ENCODE data around the gene PTTG1IP.

Gene PTTG1IP

DNA sequence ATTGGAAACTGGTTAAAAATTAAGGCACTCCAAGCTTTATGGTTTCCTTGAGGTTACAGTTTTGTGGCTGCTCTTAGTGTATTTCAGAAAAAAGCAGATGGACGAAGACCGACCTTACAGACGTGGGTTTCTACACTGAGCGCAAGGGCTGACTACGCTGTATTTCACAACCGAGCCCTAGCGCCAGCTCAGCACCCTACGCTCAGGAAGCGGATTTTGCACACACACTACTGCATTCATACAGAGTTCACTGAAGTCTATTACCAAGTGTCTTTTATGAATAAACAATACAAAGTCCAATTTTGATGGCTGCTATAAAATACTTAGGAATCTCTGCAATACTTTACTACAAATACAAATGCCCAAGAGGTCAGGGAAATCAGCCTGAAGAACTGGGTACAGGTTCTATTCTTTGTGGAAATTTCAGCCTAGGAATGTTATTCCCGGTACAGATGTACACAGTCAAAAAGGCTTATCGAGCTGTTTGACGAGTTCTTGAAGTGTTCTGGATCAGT, 23.8 kb downstream of the PTTG1IP start:
- no peak overlapping the region for H3K27ac Mint-ChIP-seq
- H3K9me3 Mint-ChIP-seq: no peaks in the 10 kb centered on the region
- peaks cover 72% of the 10 kb centered on the region for H3K36me3 Mint-ChIP-seq (ENCODE audit: low read depth)
- peaks cover 81% of the 10 kb centered on the region for H3K4me1 Mint-ChIP-seq (ENCODE audit: low read depth)
- no peak overlapping the region for H3K4me3 Mint-ChIP-seq
- intact Hi-C loops (cut with micrococcal nuclease): loop anchor here (5.0 kb wide), 2 partner anchors 33 to 37 kb away; no protein-coding TSS in a partner anchor
- peaks cover under 1% of the 10 kb centered on the region for H3K27me3 Mint-ChIP-seq

GRCh38 chr21:44848821-44849521, 24.5 kb downstream of the PTTG1IP start:
- H3K9me3 Mint-ChIP-seq: no peaks in the 10 kb centered on the region
- H3K4me1 Mint-ChIP-seq (ENCODE audit: low read depth): peaks cover 74% of the 10 kb centered on the region
- H3K27me3 Mint-ChIP-seq: peaks cover 6% of the 10 kb centered on the region
- no peak overlapping the region for H3K4me3 Mint-ChIP-seq
- intact Hi-C loops (cut with micrococcal nuclease): loop anchor here (5.0 kb wide), 2 partner anchors 33 to 37 kb away; no protein-coding TSS in a partner anchor
- peak overlapping the region; percentile 62 for H3K27ac Mint-ChIP-seq
- peaks cover 65% of the 10 kb centered on the region for H3K36me3 Mint-ChIP-seq (ENCODE audit: low read depth)

DNA sequence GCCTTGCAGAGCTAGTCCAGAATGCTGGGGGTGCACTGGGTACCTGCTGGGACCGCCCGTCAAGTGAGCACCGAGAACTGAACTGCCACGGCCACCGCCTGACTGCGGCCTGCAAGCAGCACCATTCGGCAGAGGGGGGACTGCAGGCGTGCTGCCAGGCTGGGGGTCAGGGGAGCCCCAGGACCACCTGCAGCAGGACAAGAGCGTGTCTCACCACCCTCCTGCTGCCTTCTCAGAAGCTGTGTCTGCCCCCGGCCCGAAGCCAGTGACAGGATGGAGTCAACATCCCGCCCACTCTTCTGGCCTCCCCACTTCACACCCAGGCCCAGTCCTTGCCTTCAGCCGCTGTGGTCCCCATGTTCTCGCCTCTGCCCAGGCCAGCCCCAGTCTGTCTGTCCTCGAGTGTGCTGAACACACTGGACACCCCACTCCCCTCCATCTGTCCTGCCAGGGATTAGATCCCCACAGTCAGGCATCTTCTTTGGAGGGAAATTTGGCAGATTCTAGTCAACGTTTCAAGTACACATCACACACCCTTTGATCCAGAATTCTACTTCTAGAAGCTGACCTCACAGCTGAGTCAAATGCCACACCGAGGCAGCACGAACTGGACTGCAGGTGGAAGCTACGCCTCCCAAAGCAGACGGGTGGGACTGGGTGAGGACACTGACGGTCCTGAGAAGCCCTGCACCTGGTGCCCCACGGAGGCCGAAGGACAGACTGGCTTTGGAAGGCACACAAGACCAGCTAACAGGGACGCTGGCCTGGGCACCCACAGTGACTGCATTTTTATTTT, 26.0 kb downstream of the PTTG1IP start:
- Mint-ChIP-seq H3K9me3 (no peaks in the 10 kb centered on the region), H3K36me3 (ENCODE audit: low read depth) (peaks cover 50% of the 10 kb centered on the region), H3K4me1 (ENCODE audit: low read depth) (peaks cover 65% of the 10 kb centered on the region), H3K27ac (peak overlapping the region; percentile 86), H3K27me3 (peaks cover 14% of the 10 kb centered on the region), H3K4me3 (no peak overlapping the region)
- intact Hi-C loops (cut with micrococcal nuclease): loop anchor here (5.0 kb wide), 2 partner anchors 35 kb away; no protein-coding TSS in a partner anchor

DNA sequence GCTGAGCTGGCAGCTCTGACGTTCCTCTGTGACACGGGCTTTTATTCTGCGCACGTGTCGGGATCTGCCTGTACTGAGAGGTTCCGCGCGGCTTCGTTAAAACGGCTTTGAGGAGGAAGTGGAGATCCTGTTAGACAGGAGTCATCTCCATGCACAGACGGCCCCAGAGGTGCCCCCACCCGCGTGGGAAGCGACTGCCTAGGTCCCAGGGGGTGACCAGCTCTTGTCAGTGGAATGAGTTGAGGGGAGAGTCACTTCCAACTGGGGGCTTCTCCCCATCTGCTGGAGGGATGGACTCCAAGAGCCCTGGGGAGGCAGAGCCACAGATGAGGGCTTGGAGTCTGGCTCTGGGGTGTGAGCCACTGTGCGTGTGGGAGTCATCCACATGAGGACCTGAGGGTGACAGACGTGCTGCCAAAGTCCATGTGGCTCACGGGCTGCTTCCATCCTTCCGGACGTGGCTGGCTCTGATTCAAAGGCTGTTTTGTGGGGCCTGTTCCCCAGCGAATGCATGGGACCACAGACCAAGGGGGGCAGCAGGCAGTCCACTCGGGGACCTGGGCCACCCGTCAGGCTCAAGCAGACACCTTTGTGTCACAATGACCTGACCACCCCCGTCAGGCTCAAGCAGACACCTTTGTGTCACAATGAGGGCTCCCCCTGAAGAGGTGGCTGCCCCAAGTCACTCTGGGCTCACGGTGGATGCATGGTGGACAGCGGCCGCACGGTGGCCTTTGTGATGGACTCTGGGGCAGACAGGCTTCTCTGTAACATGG, 26.8 kb downstream of the PTTG1IP start:
- H3K4me3 Mint-ChIP-seq: peak overlapping the region; percentile 67
- H3K9me3 Mint-ChIP-seq: no peaks in the 10 kb centered on the region
- H3K27me3 Mint-ChIP-seq: peaks cover 20% of the 10 kb centered on the region
- peaks cover 42% of the 10 kb centered on the region for H3K36me3 Mint-ChIP-seq (ENCODE audit: low read depth)
- intact Hi-C loops (cut with micrococcal nuclease): loop anchor here (5.0 kb wide), 2 partner anchors 34 to 36 kb away; no protein-coding TSS in a partner anchor
- peaks cover 58% of the 10 kb centered on the region for H3K4me1 Mint-ChIP-seq (ENCODE audit: low read depth)
- peak overlapping the region; percentile 86 for H3K27ac Mint-ChIP-seq

DNA sequence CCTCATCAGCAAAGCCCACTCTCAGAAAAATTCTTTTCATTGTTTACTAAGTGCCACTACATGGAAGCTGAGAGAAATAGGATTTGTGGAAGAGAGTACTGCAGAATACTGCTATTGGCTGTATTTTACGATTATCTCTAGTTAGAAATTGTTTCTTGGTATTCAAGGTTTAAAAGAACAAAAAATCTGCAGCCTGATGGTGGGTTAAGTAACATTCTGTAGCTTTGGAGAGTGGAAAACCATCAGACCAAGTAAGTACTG, 27.3 kb downstream of the PTTG1IP start:
- peaks cover 55% of the 10 kb centered on the region for H3K4me1 Mint-ChIP-seq (ENCODE audit: low read depth)
- H3K27ac Mint-ChIP-seq: peak overlapping the region; percentile 86
- H3K36me3 Mint-ChIP-seq (ENCODE audit: low read depth): peaks cover 37% of the 10 kb centered on the region
- peaks cover 24% of the 10 kb centered on the region for H3K27me3 Mint-ChIP-seq
- intact Hi-C loops (cut with micrococcal nuclease): loop anchor here (5.0 kb wide), 2 partner anchors 34 to 36 kb away; no protein-coding TSS in a partner anchor
- peak overlapping the region; percentile 67 for H3K4me3 Mint-ChIP-seq
- H3K9me3 Mint-ChIP-seq: no peaks in the 10 kb centered on the region

GRCh38 chr21:44845418-44846223, 27.9 kb downstream of the PTTG1IP start:
- Mint-ChIP-seq H3K9me3 (no peaks in the 10 kb centered on the region), H3K27ac (peak overlapping the region; percentile 86), H3K4me1 (ENCODE audit: low read depth) (peaks cover 49% of the 10 kb centered on the region), H3K27me3 (peaks cover 27% of the 10 kb centered on the region), H3K4me3 (peak overlapping the region; percentile 67), H3K36me3 (ENCODE audit: low read depth) (peaks cover 32% of the 10 kb centered on the region)
- intact Hi-C loops (cut with micrococcal nuclease): loop anchor here (5.0 kb wide), 2 partner anchors 33 to 37 kb away; no protein-coding TSS in a partner anchor

- H3K4me3 Mint-ChIP-seq: no peak overlapping the region
- peaks cover 27% of the 10 kb centered on the region for H3K27me3 Mint-ChIP-seq
- no peak overlapping the region for H3K27ac Mint-ChIP-seq
- no peaks in the 10 kb centered on the region for H3K9me3 Mint-ChIP-seq
- intact Hi-C loops (cut with micrococcal nuclease): no loop called here
- peaks cover 18% of the 10 kb centered on the region for H3K36me3 Mint-ChIP-seq (ENCODE audit: low read depth)
- H3K4me1 Mint-ChIP-seq (ENCODE audit: low read depth): peaks cover 40% of the 10 kb centered on the region
These were observed 29.2 kb downstream of the PTTG1IP start for GRCh38 chr21:44844256-44844655.

DNA sequence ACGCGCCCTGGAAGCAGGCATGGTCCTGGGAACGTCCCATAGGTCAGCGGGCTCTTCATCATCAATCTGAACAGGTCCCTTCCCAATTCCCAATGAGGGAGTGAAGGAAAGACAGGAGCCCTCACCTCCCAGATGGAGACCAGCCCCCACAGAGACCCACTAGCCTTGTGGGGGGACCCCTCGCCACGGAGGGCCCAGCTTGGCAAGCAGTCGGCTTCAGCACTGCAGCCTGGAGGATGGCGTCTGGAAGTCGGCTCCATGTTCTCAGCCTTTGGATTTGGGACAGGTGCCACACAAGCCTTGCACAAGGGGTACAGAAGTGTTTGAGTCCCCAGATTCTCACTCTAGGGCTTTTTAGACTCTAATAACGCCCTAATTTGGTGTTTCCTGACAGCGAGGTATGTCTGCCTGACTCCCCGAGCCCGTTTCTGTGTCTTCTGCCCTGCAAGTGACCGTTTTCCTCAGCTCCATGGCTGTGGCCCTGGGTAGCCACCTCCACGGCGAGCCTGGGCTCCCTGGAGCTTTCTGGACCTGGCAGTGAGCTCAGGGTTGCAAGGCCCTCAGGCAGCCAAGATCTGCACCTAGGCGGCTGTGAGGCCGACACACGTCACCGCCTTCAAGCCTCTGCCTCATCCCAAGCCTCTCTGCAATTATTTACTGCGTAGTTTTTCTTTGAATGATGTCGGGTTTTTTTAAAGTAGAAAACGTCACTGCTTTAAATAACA, 30.6 kb downstream of the PTTG1IP start:
- peaks cover 29% of the 10 kb centered on the region for H3K27me3 Mint-ChIP-seq
- intact Hi-C loops (cut with micrococcal nuclease): no loop called here
- peaks cover 33% of the 10 kb centered on the region for H3K4me1 Mint-ChIP-seq (ENCODE audit: low read depth)
- H3K27ac Mint-ChIP-seq: peak overlapping the region; percentile 2
- no peak overlapping the region for H3K4me3 Mint-ChIP-seq
- no peaks in the 10 kb centered on the region for H3K9me3 Mint-ChIP-seq
- peaks cover 4% of the 10 kb centered on the region for H3K36me3 Mint-ChIP-seq (ENCODE audit: low read depth)

- Mint-ChIP-seq H3K4me3 (no peak overlapping the region), H3K9me3 (no peaks in the 10 kb centered on the region), H3K4me1 (ENCODE audit: low read depth) (peaks cover 26% of the 10 kb centered on the region), H3K27ac (no peak overlapping the region), H3K27me3 (peaks cover 31% of the 10 kb centered on the region), H3K36me3 (ENCODE audit: low read depth) (no peaks in the 10 kb centered on the region)
- intact Hi-C loops (cut with micrococcal nuclease): no loop called here
These were observed 31.4 kb downstream of the PTTG1IP start for GRCh38 chr21:44842087-44842486.

DNA sequence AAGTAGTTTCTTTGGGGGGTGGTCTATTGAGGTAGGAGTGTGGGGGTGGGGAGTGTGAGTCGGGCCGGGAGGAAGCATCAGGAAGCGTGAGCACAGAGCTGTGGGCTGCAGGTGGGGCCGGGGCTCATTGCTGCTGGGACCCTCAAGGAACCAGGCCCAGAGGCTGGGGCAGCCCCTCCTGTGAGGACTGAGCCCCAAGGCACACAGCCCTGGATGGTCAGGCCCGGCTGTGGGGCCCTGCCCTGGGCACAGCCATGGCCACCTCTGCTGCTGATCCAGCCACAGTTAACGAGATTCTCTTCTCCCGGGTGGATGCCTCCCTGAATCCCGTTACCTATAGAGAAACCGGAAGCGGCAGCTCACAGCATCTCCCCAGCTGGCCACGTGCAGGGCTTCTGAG, 32.7 kb downstream of the PTTG1IP start:
- Mint-ChIP-seq H3K9me3 (no peaks in the 10 kb centered on the region), H3K4me3 (no peak overlapping the region), H3K27me3 (peaks cover 31% of the 10 kb centered on the region), H3K27ac (no peak overlapping the region), H3K36me3 (ENCODE audit: low read depth) (no peaks in the 10 kb centered on the region), H3K4me1 (ENCODE audit: low read depth) (peaks cover 17% of the 10 kb centered on the region)
- intact Hi-C loops (cut with micrococcal nuclease): no loop called here

GRCh38 chr21:44838951-44839350, 34.5 kb downstream of the PTTG1IP start:
- Mint-ChIP-seq H3K9me3 (no peaks in the 10 kb centered on the region), H3K27ac (no peak overlapping the region), H3K27me3 (peaks cover 26% of the 10 kb centered on the region), H3K36me3 (ENCODE audit: low read depth) (no peaks in the 10 kb centered on the region), H3K4me1 (ENCODE audit: low read depth) (peaks cover 18% of the 10 kb centered on the region), H3K4me3 (no peak overlapping the region)
- intact Hi-C loops (cut with micrococcal nuclease): no loop called here

GRCh38 chr21:44838039-44838895, 35.2 kb downstream of the PTTG1IP start:
- Mint-ChIP-seq H3K4me1 (ENCODE audit: low read depth) (peaks cover 23% of the 10 kb centered on the region), H3K4me3 (no peak overlapping the region), H3K27ac (no peak overlapping the region), H3K9me3 (no peaks in the 10 kb centered on the region), H3K36me3 (ENCODE audit: low read depth) (no peaks in the 10 kb centered on the region), H3K27me3 (peaks cover 25% of the 10 kb centered on the region)
- intact Hi-C loops (cut with micrococcal nuclease): no loop called here

Data from dendritic cell treated with granulocyte-macrophage colony-stimulating factor and Interleukin-4, amounts not matched to agents 40 ng/mL and 50 ng/mL, for 4 days (primary cell).